ENCODE measurements around the gene CAND2.

GRCh38 chr3:12808587-12808986 lies 12.1 kb downstream of the CAND2 start:
- TF ChIP-seq POLR2A (IDR thresholded peaks at IDR 0.05; ENCODE audit: low read depth, low read length): no peak
- no peak for TF ChIP-seq TAF1 (IDR thresholded peaks at IDR 0.05; ENCODE audit: borderline replicate concordance, low read depth, low read length)

Data from GM12892 (cell line).